HCT116 (cell line): ENCODE data around the gene CARD10. TPM values are rescaled to one million over a fixed set of nuclear protein-coding genes. Genes with fewer than 3 reads are reported as not detected.
"Not testable (repeated sequence)": the region's sequence is repeated elsewhere in the genome, so short reads cannot be mapped to it uniquely, and the experiment has no call there.

Source experiments
- ATAC-seq: fragments of 200-7000 bp; cut with Tn5 transposase; 2 replicates; pipeline ENCODE4 v1.9.1; 2020; ENCODE audit warnings: mild to moderate bottlenecking, moderate library complexity
- BruUV-seq: library from RNA; stranded (reverse); fragments of 400-500 nt; replicated peaks from 2 replicates; lab custom pipeline; 2021; lab: Mats Ljungman, UMichigan
- CTCF ChIA-PET: fragments of 300-600 bp; sonication (Branson Sonifier 250); formaldehyde crosslinking; loops from one replicate; lab custom pipeline; 2021; ENCODE audit warnings: antibody characterized with exemption; lab: Charles Lee
- POLR2A ChIA-PET: fragments of 300-600, 350-600 bp; sonication (Branson Sonifier 250); formaldehyde crosslinking; loops from one replicate; lab custom pipeline; 2021; ENCODE audit warnings: antibody characterized with exemption; lab: Charles Lee
- RAD21 ChIA-PET, 2 experiments: fragments of 300-600 bp; sonication (Branson Sonifier 250); formaldehyde crosslinking; loops; one replicate each; lab custom pipeline; 2023; ENCODE audit warnings: low total read pairs in 2 of 2; ENCODE audit not compliant: uncharacterized antibody in 2 of 2, unreplicated experiment in 2 of 2, low non-redundant PET in 1 of 2; lab: Charles Lee
- DNase-seq: peaks from one replicate; pipeline ENCODE4 v3.0.0-alpha.2; 2010; ENCODE audit warnings: low read depth, low spot score
- H2AFZ ChIP-seq: fragments of 200-600 bp; shearing (Covaris generic), sonication (generic); 2 replicates; pipeline ENCODE4 v1.6.1; 2017; ENCODE audit warnings: low read depth, mixed run types, mixed read lengths, antibody characterized with exemption, low read length; ENCODE audit not compliant: poor library complexity, severe bottlenecking
- H3K27ac ChIP-seq: 2 replicates; pipeline ENCODE4 v1.5.1; 2012; ENCODE audit warnings: low read depth, low read length
- H3K27me3 ChIP-seq: fragments of 200-600 bp; sonication (generic); 2 replicates; pipeline ENCODE4 v1.6.1; 2016; ENCODE audit warnings: mixed run types, low read length, mixed read lengths; ENCODE audit not compliant: insufficient read depth
- H3K36me3 ChIP-seq, 2 experiments: fragments of 200-500 bp in 1 of 2; fragments of 200-600 bp in 1 of 2; sonication (Bioruptor generic) in 1 of 2; sonication (generic) in 1 of 2; 2 replicates each; pipeline versions ENCODE4 v1.5.1 to v1.6.1; 2014 to 2016; ENCODE audit warnings: low read length in 2 of 2, inconsistent platforms in 1 of 2, mixed read lengths in 1 of 2, mixed run types in 1 of 2; ENCODE audit not compliant: insufficient read depth in 2 of 2, control insufficient read depth in 1 of 2
- H3K4me1 ChIP-seq, 2 experiments: fragments of 200-600 bp in 1 of 2; sonication (generic) in 1 of 2; 2 replicates each; pipeline versions ENCODE4 v1.5.1 to v1.6.1; 2012 to 2017; ENCODE audit warnings: low read length in 2 of 2, inconsistent platforms in 1 of 2, mild to moderate bottlenecking in 1 of 2, mixed read lengths in 1 of 2, mixed run types in 1 of 2, moderate library complexity in 1 of 2; ENCODE audit not compliant: insufficient read depth in 2 of 2, control insufficient read depth in 1 of 2
- H3K4me2 ChIP-seq: fragments of 200-600 bp; sonication (generic); 2 replicates; pipeline ENCODE4 v1.6.1; 2017; ENCODE audit warnings: mixed run types, low read length, mixed read lengths
- H3K4me3 ChIP-seq, 2 experiments: fragments of 200-600 bp in 1 of 2; sonication (generic) in 1 of 2; replicated peaks in 1 of 2; 2 replicates each; pipeline ENCODE4 v1.5.1; 2011 to 2016; ENCODE audit warnings: low read length in 2 of 2, control low read depth in 1 of 2, low read depth in 1 of 2, mild to moderate bottlenecking in 1 of 2, mixed read lengths in 1 of 2, mixed run types in 1 of 2
- H3K79me2 ChIP-seq: fragments of 200-600 bp; sonication (generic); 2 replicates; pipeline ENCODE4 v1.6.1; 2017; ENCODE audit warnings: mild to moderate bottlenecking, mixed run types, low read length, moderate library complexity, mixed read lengths; ENCODE audit not compliant: insufficient read depth
- H3K9ac ChIP-seq: fragments of 200-600 bp; sonication (generic); 2 replicates; pipeline ENCODE4 v1.6.1; 2016; ENCODE audit warnings: low read length, mixed read lengths
- H3K9me2 ChIP-seq: fragments of 200-600 bp; sonication (generic), shearing (Covaris generic); 2 replicates; pipeline ENCODE4 v1.6.1; 2017; ENCODE audit warnings: mixed run types, mild to moderate bottlenecking, moderate library complexity; ENCODE audit not compliant: insufficient read depth
- H3K9me3 ChIP-seq, 2 experiments: fragments of 200-500 bp in 1 of 2; fragments of 200-600 bp in 1 of 2; sonication (Bioruptor generic) in 1 of 2; sonication (generic) in 1 of 2; 2 replicates each; pipeline ENCODE4 v1.6.1; 2014 to 2017; ENCODE audit warnings: low read length in 2 of 2, mixed read lengths in 2 of 2, inconsistent platforms in 1 of 2, low read depth in 1 of 2, mild to moderate bottlenecking in 1 of 2, mixed run types in 1 of 2, moderate library complexity in 1 of 2; ENCODE audit not compliant: control insufficient read depth in 1 of 2, insufficient read depth in 1 of 2
- H4K20me1 ChIP-seq: fragments of 200-600 bp; sonication (generic), shearing (Covaris generic); 2 replicates; pipeline ENCODE4 v1.6.1; 2017; ENCODE audit warnings: mixed run types, mild to moderate bottlenecking, moderate library complexity; ENCODE audit not compliant: insufficient read depth
- ATF3 ChIP-seq: IDR thresholded peaks from 2 replicates; pipeline ENCODE4 v1.6.1; 2012
- EZH2phosphoT487 ChIP-seq: fragments of 200-600 bp; IDR thresholded peaks from 2 replicates; pipeline ENCODE4 v1.6.1; 2018; ENCODE audit warnings: antibody characterized with exemption, borderline replicate concordance
- REST ChIP-seq: IDR thresholded peaks from 2 replicates; pipeline ENCODE4 v1.6.1; 2012; ENCODE audit warnings: low read depth
- SRF ChIP-seq: IDR thresholded peaks from 2 replicates; pipeline ENCODE4 v1.6.1; 2012; ENCODE audit warnings: low read depth
- ZNF274 ChIP-seq: fragments of 200-500 bp; sonication (Bioruptor generic); IDR thresholded peaks from 2 replicates; pipeline ENCODE4 v1.6.1; 2014; ENCODE audit warnings: mild to moderate bottlenecking, low read depth, low read length, inconsistent platforms
- intact Hi-C: fragments of 100-400 bp; cut with micrococcal nuclease; formaldehyde crosslinking; loops from 2 replicates; pipeline ENCODE4 v1.10.0; 2022
- total RNA-seq: library from RNA; stranded (reverse); gene quantifications from one replicate; pipeline ENCODE4 v1.2.1, GENCODE V29; 2021; ENCODE audit not compliant: unreplicated experiment

CARD10 gene
- total RNA-seq, 1 experiment from 2014 or later = 32.0 TPM

GRCh38 chr22:37551981-37552380 is 32.8 kb upstream of the CARD10 start:
- no peak overlapping the region for H3K27ac ChIP-seq
- no TSS peak for BruUV-seq
- ChIA-PET RAD21 (no interaction called here), CTCF (interaction anchor here (1.1 to 14.9 kb wide), 2 partner anchors 14 to 41 kb away, joined by 3 to 238 read pairs; no protein-coding TSS in a partner anchor), POLR2A (no interaction called here)
- ATAC-seq (no peak), DNase-seq (no peak)
- H3K9me3 ChIP-seq = no peaks in the 10 kb centered on the region
- no peaks in the 10 kb centered on the region for H3K9me2 ChIP-seq
- no peaks in the 10 kb centered on the region for H3K79me2 ChIP-seq
- H3K27me3 ChIP-seq = no peaks in the 10 kb centered on the region
- H3K36me3 ChIP-seq = no peaks in the 10 kb centered on the region
- H3K9ac ChIP-seq = no peak overlapping the region
- H3K4me2 ChIP-seq = no peak overlapping the region
- no peak overlapping the region for H3K4me3 ChIP-seq
- H4K20me1 ChIP-seq = no peaks in the 10 kb centered on the region
- H3K4me1 ChIP-seq = peaks cover 4 to 31% of the 10 kb centered on the region in 2 experiments; a peak in 3 of 4 replicates
- intact Hi-C loops = no loop called here
- H2AFZ ChIP-seq = no peak overlapping the region
- TF ChIP-seq REST (no peak), SRF (no peak), ATF3 (no peak), ZNF274 (no peak), EZH2phosphoT487 (no peak)

- H3K9me3 ChIP-seq, H3K27ac ChIP-seq, H3K4me2 ChIP-seq, H3K27me3 ChIP-seq, H3K36me3 ChIP-seq, BruUV-seq, H3K9ac ChIP-seq, DNase-seq, H3K4me3 ChIP-seq, H3K9me2 ChIP-seq, RAD21 ChIA-PET, H4K20me1 ChIP-seq, H3K79me2 ChIP-seq, intact Hi-C loops, H2AFZ ChIP-seq, ATAC-seq, POLR2A ChIA-PET: not testable (repeated sequence)
- CTCF ChIA-PET = interaction anchor here (14.9 kb wide), 1 partner anchor 15 kb away, joined by 238 read pairs; no protein-coding TSS in a partner anchor
- peaks cover 12 to 34% of the 10 kb centered on the region in 2 experiments for H3K4me1 ChIP-seq
Measured at GRCh38 chr22:37550921-37551320, 31.7 kb upstream of the CARD10 start.
